Loucy (cell line): ENCODE measurements around the gene LGALS3BP.
"Not testable (repeated sequence)": the region's sequence is repeated elsewhere in the genome, so short reads cannot be mapped to it uniquely, and the experiment has no call there.

Experiments used
- H2AFZ ChIP-seq: fragments of 200-600 bp; sonication (generic); 2 replicates; pipeline ENCODE4 v1.6.0; 2016; ENCODE audit warnings: antibody characterized with exemption, mild to moderate bottlenecking, low read length, moderate library complexity
- H3F3A ChIP-seq: fragments of 200-600 bp; 2 replicates; pipeline ENCODE4 v1.6.0; 2016; ENCODE audit warnings: antibody characterized with exemption, low read depth, mild to moderate bottlenecking
- H3K27me3 ChIP-seq: fragments of 200-600 bp; sonication (generic); 2 replicates; pipeline ENCODE4 v1.6.1; 2014; ENCODE audit warnings: low read length, mild to moderate bottlenecking; ENCODE audit not compliant: insufficient read depth, poor library complexity, severe bottlenecking
- H3K36me3 ChIP-seq: fragments of 200-600 bp; sonication (generic); 2 replicates; pipeline ENCODE4 v1.6.1; 2016; ENCODE audit warnings: low read length; ENCODE audit not compliant: insufficient read depth
- H3K4me1 ChIP-seq: fragments of 200-600 bp; sonication (generic); 2 replicates; pipeline ENCODE4 v1.5.1; 2014; ENCODE audit warnings: low read length, mild to moderate bottlenecking; ENCODE audit not compliant: insufficient read depth, poor library complexity, severe bottlenecking
- H3K4me2 ChIP-seq: fragments of 200-600 bp; sonication (generic); 2 replicates; pipeline ENCODE4 v1.6.0; 2014; ENCODE audit warnings: antibody characterized with exemption, low read length, low read depth, mild to moderate bottlenecking; ENCODE audit not compliant: poor library complexity, severe bottlenecking
- H3K4me3 ChIP-seq: fragments of 200-600 bp; sonication (generic); 2 replicates; pipeline ENCODE4 v1.5.1; 2014; ENCODE audit warnings: low read length, mild to moderate bottlenecking, mixed read lengths; ENCODE audit not compliant: poor library complexity, severe bottlenecking
- H3K79me2 ChIP-seq: fragments of 200-600 bp; sonication (generic); 2 replicates; pipeline ENCODE4 v1.6.1; 2014; ENCODE audit warnings: low read length; ENCODE audit not compliant: insufficient read depth
- H3K9ac ChIP-seq: fragments of 200-600 bp; sonication (generic); 2 replicates; pipeline ENCODE4 v1.6.0; 2014; ENCODE audit warnings: mild to moderate bottlenecking, low read depth, low read length, moderate library complexity; ENCODE audit not compliant: poor library complexity, severe bottlenecking
- H3K9me2 ChIP-seq: fragments of 200-600 bp; sonication (generic); replicated peaks from 2 replicates; pipeline ENCODE4 v1.6.1; 2016; ENCODE audit warnings: low read depth, low read length, mixed read lengths
- H3K9me3 ChIP-seq: fragments of 200-600 bp; sonication (generic); 2 replicates; pipeline ENCODE4 v1.6.1; 2014; ENCODE audit warnings: mild to moderate bottlenecking, antibody characterized with exemption, low read length, low read depth; ENCODE audit not compliant: insufficient read depth
- H4K20me1 ChIP-seq: fragments of 200-600 bp; sonication (generic); 2 replicates; pipeline ENCODE4 v1.6.0; 2014; ENCODE audit warnings: antibody characterized with exemption, low read length, mild to moderate bottlenecking; ENCODE audit not compliant: insufficient read depth, poor library complexity, severe bottlenecking
- EZH2phosphoT487 ChIP-seq: fragments of 200-600 bp; IDR thresholded peaks from 2 replicates; pipeline ENCODE4 v1.6.1; 2018; ENCODE audit warnings: antibody characterized with exemption, mild to moderate bottlenecking, moderate library complexity, borderline replicate concordance
- TF ChIP-seq, protein P1 (sequence below): fragments of 200-600 bp; sonication (generic); conservative IDR thresholded peaks from 2 replicates; pipeline ENCODE4 v1.5.1; 2014; ENCODE audit warnings: mild to moderate bottlenecking, antibody characterized with exemption, low read length

Gene LGALS3BP

GRCh38 chr17:79023886-79024771 lies 44.4 kb upstream of the LGALS3BP start, which contains the start of gene C1QTNF1:
Gene C1QTNF1, plus strand, starts transcription at chr17:79024169. Its CDS starts 19,800 bp downstream, at chr17:79043969.
- Histone ChIP-seq H4K20me1 (no peaks in the 10 kb centered on the region), H3K79me2 (no peaks in the 10 kb centered on the region), H3K9ac (peak within 1 kb of the TSS; percentile 23), H3F3A (no peaks in the 10 kb centered on the region), H3K27me3 (no peaks in the 10 kb centered on the region), H2AFZ (peak within 1 kb of the TSS; percentile 78), H3K9me3 (no peaks in the 10 kb centered on the region), H3K4me1 (peaks cover 8% of the 10 kb centered on the region), H3K9me2 (no peaks in the 10 kb centered on the region), H3K4me2 (peak within 1 kb of the TSS; percentile 78), H3K4me3 (peak within 1 kb of the TSS; percentile 71), H3K36me3 (no peaks in the 10 kb centered on the region)
- TF ChIP-seq, protein P1, sequence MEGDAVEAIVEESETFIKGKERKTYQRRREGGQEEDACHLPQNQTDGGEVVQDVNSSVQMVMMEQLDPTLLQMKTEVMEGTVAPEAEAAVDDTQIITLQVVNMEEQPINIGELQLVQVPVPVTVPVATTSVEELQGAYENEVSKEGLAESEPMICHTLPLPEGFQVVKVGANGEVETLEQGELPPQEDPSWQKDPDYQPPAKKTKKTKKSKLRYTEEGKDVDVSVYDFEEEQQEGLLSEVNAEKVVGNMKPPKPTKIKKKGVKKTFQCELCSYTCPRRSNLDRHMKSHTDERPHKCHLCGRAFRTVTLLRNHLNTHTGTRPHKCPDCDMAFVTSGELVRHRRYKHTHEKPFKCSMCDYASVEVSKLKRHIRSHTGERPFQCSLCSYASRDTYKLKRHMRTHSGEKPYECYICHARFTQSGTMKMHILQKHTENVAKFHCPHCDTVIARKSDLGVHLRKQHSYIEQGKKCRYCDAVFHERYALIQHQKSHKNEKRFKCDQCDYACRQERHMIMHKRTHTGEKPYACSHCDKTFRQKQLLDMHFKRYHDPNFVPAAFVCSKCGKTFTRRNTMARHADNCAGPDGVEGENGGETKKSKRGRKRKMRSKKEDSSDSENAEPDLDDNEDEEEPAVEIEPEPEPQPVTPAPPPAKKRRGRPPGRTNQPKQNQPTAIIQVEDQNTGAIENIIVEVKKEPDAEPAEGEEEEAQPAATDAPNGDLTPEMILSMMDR: peak; percentile 36; the same call in 1 of the 2 replicates
- no peak for TF ChIP-seq EZH2phosphoT487

DNA sequence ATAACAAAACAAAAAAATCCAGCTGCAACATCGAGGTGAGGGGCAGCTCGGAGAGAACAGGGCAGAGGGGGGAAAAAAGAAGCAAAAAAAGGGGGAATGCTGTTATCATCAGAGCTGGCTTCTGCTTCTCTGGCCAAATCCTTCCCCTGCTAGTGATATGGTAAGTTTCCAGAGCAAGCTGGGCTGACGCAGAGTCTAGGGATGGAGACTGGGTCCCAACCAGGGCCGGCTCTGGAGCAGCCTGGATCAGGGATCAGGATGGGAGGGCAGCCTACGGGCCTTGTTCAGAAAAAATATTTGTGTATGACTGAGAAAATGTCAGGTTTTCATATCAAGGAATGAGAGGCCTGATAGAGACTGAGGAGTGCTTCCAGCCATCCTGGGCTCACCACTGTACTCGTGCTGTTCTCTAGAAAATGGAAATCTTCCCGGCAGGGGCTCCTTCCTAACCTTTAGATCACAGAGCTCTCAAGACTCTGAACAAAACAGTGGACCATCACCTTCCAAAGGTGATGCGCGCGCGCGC lies 43.5 kb upstream of the LGALS3BP start:
- Histone ChIP-seq H3F3A (no peaks in the 10 kb centered on the region), H3K9me2 (no peaks in the 10 kb centered on the region), H3K4me1 (peaks cover 8% of the 10 kb centered on the region), H3K79me2 (no peaks in the 10 kb centered on the region), H3K4me2 (no peak overlapping the region), H3K36me3 (no peaks in the 10 kb centered on the region), H2AFZ (no peak overlapping the region), H3K9ac (no peak overlapping the region), H4K20me1 (no peaks in the 10 kb centered on the region), H3K9me3 (no peaks in the 10 kb centered on the region), H3K4me3 (no peak overlapping the region), H3K27me3 (no peaks in the 10 kb centered on the region)
- TF ChIP-seq EZH2phosphoT487: no peak
- TF ChIP-seq, protein P1: no peak

GRCh38 chr17:79022507-79022991 lies 42.8 kb upstream of the LGALS3BP start:
- Histone ChIP-seq H2AFZ (no peak overlapping the region), H3K9me2 (no peaks in the 10 kb centered on the region), H3K4me3 (no peak overlapping the region), H4K20me1 (no peaks in the 10 kb centered on the region), H3K9me3 (no peaks in the 10 kb centered on the region), H3K4me1 (peaks cover 8% of the 10 kb centered on the region), H3F3A (no peaks in the 10 kb centered on the region), H3K36me3 (no peaks in the 10 kb centered on the region), H3K27me3 (no peaks in the 10 kb centered on the region), H3K4me2 (no peak overlapping the region), H3K9ac (no peak overlapping the region), H3K79me2 (no peaks in the 10 kb centered on the region)
- TF ChIP-seq, protein P1: no peak
- TF ChIP-seq EZH2phosphoT487: no peak

GRCh38 chr17:79021929-79022328 lies 42.2 kb upstream of the LGALS3BP start:
- H4K20me1 ChIP-seq, H3K9me2 ChIP-seq, H3K9me3 ChIP-seq, H3F3A ChIP-seq, H3K36me3 ChIP-seq, H3K9ac ChIP-seq, H3K4me1 ChIP-seq, H2AFZ ChIP-seq, H3K27me3 ChIP-seq, H3K4me2 ChIP-seq, H3K4me3 ChIP-seq, H3K79me2 ChIP-seq: not testable (repeated sequence)
